Stimulated activated CD4-positive, alpha-beta T cell treated with anti-CD3 and anti-CD28 coated beads, TNF-alpha, amount 100 ng/mL, for 4 hours (primary cell): ENCODE results near the gene PCNP.
"Not testable (repeated sequence)": the region's sequence is repeated elsewhere in the genome, so short reads cannot be mapped to it uniquely, and the experiment has no call there.

Experiments used
- DNase-seq, 3 experiments: peaks; one replicate each; pipeline ENCODE4 v3.0.0-alpha.2; 2020; ENCODE audit warnings: low read depth in 3 of 3

The PCNP gene, protein sequence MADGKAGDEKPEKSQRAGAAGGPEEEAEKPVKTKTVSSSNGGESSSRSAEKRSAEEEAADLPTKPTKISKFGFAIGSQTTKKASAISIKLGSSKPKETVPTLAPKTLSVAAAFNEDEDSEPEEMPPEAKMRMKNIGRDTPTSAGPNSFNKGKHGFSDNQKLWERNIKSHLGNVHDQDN

GRCh38 chr3:101573449-101574387 lies at the start of gene PCNP:
PCNP (plus strand) TSS chr3:101574180; CDS start chr3:101574216, 36 bp downstream.
- DNase-seq, result peak; percentile 96 to 99 (median 98)

DNA sequence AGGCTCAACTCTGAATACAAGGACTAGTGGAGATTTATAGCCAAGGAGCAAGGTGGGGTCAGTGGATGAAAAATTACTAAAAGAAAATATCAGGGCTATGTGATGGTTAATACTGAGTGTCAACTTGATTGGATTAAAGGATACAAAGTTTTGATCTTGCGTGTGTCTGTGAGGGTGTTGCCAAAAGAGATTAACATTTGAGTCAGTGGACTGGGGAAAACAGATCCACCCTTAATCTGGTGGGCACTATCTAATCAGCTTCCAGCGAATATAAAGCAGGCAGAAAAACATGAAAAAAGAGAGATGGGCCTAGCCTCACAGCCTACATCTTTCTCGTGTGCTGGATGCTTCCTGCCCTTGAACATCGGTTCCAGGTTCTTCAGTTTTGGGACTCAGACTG lies 46.5 kb upstream of the PCNP start:
- DNase-seq, result no peak

DNA sequence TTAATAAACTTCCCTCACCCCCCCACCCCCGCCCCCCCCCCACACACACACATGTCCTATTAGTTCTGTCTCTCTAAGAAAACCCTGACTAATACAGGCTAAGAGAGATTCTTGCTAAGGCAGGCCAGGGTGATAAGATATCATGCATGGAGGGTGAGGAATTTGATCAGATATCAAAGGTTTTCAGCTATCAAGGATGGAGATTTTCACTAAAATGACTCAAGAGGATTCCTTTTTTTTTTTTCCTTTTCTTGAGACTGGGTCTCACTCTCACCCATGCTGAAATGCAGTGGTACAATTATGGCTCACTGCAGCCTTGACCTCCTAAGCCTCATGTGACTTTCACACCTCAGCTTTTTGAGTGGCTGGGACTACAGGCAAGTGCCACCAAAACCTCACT lies 46.1 kb upstream of the PCNP start:
- no peak for DNase-seq

DNA sequence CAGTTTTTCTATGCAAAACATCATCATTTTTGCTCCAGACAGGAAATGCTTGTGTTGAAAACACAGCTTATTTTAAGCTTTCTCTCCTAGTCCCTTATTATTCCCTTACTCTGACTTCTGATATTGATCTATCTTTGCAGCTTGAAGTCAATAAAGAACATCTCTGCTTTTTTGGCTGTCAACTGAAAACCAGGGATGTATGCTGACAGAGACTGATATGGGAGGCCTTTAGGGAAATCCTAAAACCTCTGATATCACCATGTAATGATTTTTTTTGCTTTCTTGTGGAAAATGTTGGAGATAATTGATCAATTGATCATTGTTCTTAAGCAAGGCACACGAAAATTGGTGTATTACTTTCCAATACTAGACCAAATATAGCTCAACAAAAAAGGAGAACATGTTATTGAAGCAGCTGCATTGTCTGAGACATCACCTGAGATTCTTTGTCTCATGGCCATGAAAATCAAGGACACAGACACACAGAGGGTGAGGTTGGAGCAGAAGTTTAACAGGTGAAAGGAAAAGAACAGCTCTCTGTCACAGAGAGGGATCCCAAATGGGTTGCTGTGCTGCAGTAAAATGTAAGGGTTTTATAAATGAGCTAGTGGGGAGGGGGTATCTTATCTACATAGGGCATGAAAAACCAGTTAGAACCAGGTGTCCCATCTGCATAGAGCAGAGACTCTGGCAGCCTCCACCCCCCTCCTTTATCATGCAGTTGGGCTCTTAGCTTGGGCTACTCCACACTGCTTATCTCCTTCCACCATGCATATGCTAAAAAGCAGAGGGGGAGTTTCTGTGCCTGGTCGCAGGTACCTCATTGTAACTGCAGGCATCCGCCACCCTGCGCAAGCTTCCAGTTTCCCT lies 43.9 kb upstream of the PCNP start:
- no peak for DNase-seq

DNA sequence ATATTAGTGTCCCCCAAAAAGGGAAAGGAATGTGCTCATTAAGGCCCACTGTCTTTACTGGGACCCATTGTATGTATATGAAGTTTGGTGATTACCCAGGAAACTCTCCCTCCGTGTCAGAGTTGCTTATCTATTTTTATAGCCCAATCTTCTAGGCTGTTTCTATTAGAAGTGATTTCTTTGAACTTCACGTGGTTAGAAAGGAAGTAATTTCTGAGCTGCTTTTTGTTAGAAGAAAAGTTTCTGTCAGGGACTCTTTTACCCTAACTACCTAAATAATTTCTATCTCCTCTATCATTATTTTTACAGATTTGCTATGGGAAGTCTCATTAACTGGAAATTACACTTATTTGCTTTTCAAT lies 43.3 kb upstream of the PCNP start:
- DNase-seq, result no peak

DNA sequence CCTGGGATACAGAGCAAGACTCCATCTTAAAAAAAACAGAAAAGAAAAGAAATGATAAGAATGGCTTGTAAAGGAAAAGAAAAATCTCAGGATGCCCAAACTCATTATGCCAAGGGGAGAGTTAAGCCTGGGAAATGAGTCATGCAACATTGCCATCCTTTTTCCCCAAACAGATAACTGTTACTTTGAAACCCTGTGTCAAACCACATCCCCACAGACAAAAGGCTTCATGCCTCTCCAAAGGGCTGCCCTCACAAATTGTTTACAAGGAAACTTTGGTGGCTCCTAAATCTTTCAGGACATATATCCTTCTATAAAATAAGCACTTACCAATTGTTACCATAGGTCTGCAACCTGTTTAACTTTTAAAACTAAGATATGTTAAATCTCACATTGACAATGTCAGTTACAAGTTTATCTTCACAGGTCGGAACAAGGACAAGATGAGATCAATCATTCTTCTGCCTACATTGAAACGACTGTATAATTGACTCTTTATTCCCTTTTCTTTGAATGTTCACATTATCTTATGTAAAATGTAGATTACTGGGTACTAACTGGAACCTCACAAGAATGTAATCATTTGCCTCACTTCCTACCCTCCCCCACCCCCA lies 42.4 kb upstream of the PCNP start:
- no peak for DNase-seq

DNA sequence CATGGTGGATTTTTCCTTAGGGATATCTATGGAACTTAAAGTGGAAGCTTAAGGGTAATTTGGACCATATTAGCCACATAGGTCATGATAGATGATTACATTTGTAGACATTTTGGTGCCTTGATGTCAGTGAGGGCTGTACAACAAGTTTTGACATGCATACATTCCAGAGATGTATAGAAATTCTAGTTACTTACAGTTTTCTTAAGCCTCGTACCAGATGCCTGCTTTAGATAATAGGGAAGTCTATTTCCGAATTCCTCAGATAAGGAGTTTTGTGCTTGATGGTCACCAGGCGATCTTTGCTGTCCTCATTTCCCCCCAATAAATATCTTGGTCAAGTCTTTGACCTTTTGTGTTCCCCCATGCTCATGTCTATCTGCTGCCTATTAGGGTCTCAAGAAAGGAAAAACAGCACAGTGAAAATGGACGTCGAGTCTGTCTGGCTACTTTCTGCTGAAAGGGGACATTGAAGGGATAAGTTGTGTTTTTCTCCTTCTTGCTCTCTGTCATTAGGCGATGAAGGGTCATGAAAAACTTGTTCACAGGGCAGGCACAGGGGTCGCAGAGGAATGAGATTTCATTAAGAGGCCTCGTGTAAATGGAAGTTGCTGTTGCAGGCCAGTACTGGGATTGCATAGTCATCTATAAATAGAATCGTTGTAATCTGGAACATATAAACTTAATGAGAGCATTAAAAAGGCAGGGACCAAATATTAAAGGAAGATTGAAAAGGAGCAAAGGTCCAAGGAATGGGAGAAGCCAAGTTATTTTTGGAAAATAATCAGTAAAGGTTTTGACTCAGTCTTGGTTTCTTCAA lies 41.0 kb upstream of the PCNP start:
- no peak for DNase-seq

DNA sequence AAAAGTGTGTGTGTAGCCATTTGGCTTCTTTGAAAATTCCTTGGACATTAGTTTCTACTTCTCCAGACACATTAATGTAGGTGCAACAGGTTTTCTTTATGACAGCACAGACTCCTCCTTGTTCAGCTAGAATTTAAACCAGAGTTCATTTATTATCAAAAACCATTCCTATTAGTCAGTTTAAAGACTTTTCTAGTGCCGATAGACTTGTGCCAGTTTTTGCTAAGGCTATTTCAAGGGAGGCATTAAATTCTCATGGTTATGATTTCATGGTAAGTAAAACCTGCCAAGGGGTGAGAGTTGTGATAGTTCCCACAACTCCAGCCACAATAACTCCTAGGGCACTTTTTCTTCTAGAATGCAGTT lies 40.4 kb upstream of the PCNP start:
- DNase-seq, result no peak

GRCh38 chr3:101535221-101535620 lies 38.8 kb upstream of the PCNP start:
- no peak for DNase-seq

DNA sequence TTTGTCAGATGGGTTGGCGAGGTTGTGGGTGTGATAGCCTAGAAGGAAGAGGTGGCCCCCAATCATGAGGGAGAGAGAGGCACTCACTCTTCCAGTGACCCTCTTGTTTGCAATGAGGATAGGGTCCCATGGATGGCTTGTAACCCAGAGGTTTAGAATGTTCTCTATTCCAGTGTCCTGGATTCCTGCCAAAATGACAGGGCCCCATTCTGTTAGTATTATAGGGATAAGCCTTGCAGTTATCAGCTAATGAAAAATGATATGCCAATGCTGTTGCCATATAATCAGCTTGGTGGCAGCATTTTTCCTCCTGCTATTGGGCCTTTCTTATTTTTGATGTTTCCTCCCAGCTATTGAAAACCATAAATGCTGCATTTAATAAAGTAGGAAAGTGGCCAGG lies 37.7 kb upstream of the PCNP start:
- DNase-seq, result no peak

DNA sequence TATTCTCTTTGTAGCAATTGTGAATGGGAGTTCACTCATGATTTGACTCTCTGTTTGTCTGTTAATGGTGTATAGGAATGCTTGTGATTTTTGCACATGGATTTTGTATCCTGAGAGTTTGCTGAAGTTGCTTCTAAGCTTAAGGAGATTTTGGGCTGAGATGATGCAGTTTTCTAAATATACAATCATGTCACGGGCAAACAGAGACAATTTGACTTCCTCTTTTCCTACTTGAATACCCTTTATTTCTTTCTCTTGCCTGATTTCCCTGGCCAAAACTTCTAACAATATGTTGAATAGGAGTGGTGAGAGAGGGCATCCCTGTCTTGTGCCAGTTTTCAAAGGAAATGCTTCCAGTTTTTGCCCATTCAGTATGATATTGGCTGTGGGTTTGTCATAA lies 37.0 kb upstream of the PCNP start:
- not testable (repeated sequence) for DNase-seq

GRCh38 chr3:101542957-101543356 lies 31.0 kb upstream of the PCNP start:
- no peak for DNase-seq

DNA sequence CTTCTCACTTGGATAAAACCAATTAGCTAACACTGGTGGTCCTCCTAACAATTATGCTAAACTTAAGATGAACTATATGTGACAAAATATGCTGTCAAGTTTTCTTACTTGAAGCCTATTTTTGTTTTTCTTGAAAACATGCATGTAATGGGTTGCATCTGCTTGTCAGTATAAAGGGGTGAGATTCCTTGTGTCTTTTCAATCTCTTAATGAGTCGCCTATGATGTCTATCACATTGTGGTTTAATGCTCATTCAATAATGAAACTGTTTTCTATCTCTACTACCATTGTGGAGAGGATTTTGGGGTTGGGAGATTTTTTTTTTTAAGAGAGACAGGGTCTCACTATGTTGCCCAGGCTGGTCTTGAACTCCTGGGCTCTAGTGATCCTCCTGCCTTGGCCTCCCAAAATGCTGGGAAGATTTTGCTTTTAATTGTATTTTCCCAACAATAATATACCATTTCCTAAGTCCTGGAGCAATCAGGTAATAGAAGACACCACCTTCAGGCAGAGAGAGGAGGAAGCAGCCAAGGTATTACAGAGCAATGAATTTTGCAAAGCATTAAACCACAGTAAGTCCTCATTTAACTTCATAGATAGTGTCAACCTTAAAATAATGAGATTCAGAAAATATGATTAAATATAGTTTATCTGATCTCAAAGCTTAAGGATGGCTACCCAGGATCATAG lies 29.7 kb upstream of the PCNP start:
- DNase-seq, result no peak

- no peak for DNase-seq
Observed at GRCh38 chr3:101548527-101549105, 25.4 kb upstream of the PCNP start.

DNA sequence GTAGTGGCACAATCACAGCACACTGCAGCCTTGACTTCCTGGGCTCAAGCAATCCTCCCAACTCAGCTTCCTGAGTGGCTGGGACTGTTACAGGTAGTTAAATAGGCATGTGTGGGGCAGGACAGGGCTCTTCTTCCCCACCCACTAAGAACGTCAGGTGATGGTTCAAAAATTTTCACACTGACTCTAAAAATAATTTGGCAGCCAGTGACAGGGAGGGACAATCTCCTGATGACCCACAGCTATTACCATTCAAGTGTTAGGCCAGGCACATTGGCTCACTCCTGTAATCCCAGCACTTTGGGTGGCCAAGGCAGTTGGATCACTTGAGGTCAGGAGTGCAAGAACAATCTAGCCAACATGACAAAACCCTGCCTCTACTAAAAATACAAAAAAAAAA lies 24.5 kb upstream of the PCNP start:
- no peak for DNase-seq

DNA sequence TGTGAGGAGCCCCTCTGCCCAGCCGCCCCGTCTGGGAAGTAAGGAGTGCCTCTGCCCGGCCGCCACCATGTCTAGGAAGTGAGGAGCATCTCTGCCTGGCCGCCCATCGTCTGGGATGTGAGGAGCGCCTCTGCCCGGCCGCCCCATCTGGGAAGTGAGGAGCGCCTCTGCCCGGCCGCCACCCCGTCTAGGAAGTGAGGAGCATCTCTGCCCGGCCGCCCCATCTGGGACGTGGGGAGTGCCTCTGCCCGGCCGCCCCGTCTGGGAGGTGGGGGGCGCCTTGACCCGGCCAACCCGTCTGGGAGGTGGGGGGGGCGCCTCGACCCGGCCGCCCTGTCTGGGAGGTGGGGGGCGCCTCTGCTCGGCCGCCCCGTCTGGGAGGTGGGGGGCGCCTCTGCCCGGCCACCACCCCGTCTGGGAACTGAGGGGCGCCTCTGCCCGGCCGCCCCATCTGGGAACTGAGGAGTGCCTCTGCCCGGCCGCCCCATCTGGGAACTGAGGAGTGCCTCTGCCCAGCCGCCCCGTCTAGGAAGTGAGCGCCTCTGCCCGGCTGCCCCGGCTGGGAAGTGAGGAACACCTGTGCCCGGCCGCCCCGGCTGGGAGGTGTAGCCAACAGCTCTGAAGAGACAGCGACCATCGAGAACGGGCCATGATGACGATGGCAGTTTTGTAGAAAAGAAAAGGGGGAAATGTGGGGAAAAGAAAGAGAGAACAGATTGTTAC lies 22.5 kb upstream of the PCNP start:
- DNase-seq, result not testable (repeated sequence)

DNA sequence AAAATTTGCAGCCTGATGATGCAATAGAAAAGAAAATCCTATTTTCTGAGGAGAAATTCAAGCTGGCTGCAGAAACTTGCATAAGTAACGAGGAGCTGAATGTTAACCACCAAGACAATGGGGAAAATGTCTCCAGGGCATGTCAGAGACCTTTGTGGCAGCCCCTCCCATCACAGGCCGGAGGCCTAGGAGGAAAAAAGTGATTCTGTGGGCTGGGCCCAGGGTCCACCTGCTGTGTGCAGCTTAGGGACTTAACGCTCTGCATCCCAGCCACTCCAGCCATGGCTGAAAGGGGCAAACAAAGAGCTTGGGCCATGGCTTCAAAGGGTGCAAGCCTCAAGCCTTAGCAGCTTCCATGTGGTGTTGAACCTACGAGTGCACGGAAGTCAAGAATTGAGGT lies 20.6 kb upstream of the PCNP start:
- not testable (repeated sequence) for DNase-seq

GRCh38 chr3:101556064-101556463 lies 17.9 kb upstream of the PCNP start:
- no peak for DNase-seq

GRCh38 chr3:101561630-101562328 lies 12.2 kb upstream of the PCNP start, which contains the start of gene TRMT10C:
TRMT10C (plus strand) TSS chr3:101561868; CDS start chr3:101564782, 2,914 bp downstream.
- peak; percentile 74 to 84 (median 84) for DNase-seq
